Stimulated activated CD4-positive, alpha-beta T cell treated with anti-CD3 and anti-CD28 coated beads, Interleukin-1b, Interleukin-23, amount 100 ng/mL, for 4 hours (primary cell): ENCODE results near the gene WNT3A.

Experiments
- DNase-seq, 2 donors: peaks; one replicate each; pipeline ENCODE4 v3.0.0-alpha.2; 2020; ENCODE audit warnings: low read depth in 2 of 2

Gene WNT3A

DNA sequence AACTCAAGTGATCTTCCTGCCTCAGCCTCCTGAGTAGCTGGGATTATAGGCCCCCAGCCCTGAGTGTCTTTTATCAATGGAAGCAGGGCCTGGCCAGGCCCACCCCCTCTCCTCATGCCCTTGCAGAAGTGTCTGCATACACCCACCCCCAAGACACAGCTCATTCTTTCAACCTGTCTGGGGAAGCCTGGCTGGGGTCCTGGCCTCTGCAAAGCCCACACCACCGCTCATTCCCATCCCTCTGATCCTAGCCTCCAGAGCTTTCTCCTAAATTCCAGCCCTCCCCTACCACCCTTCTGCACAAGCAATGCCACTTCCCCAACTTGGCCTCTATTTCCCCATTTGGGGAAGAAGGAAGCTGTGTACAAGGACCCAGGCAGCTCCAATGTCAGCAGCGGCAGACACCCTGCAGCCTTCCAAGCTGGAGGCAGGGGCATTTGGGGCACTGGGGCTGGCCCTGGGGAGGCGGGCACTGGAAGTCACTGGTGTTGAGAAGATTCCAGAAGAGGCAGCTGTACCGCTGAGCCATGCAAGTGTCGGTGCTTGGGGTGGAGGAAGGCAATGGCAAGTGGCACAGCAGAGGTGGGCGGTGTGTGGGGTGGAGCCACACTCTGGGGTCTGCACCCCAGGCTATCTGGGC, 42.0 kb downstream of the WNT3A start:
- no peak for DNase-seq

DNA sequence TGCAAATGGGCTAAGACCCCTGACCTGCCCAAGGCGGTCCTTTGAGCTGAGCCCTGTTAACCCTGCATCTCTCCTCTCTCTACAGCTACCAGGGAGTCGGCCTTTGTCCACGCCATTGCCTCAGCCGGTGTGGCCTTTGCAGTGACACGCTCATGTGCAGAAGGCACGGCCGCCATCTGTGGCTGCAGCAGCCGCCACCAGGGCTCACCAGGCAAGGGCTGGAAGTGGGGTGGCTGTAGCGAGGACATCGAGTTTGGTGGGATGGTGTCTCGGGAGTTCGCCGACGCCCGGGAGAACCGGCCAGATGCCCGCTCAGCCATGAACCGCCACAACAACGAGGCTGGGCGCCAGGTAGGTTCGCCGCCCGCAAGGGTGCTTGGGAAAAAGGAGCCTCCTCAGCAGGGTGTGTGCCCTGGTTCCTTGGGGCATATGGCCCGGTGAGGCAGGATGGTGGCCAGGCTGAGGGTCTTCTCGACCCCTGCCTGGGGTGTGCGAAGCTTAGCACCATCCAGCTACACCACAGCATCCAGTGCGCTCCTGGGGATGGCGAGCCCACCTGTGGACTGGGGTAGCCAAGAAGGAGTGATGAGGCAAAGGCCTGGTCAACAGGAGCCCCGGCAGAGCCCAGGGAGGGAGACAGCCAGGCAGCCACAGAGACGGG, 43.9 kb downstream of the WNT3A start:
- no peak for DNase-seq

DNA sequence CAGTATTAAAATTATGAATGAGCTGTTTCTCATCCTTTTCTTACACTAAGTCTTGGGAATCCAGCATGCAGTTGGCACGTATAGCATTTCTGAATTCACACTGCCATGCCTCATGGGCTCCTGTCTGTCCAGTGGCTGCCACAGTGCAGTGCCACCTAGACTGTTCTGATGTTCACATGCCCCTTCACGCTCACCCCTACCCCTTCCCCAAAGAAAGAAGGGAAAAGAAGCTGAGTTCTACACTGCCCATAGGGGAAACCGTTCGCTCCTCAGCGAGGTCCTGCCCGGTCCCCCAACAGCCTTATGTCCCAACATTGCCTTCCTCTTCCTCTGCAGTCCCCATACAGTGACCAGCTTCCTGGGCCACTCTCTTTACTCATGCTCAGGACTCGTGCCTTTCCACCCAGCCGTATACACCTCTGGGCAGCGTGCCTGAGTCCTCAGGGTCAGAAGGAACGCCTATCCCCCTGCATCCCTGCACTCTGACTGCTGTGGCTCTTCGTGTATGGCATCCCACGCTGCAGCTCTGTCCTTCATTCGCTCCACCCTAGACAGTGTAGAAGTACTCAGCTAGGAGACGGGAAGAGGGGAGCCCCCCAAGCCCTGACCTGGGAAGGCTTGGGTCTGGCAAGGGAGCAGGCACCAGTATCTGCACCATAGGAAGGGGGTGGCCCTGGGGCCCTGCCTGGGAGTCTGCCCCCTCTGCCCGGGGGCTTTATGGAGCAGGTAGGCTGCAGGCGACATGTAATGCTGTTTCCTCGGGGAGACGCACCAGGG, 51.6 kb downstream of the WNT3A start:
- DNase-seq: no peak

DNA sequence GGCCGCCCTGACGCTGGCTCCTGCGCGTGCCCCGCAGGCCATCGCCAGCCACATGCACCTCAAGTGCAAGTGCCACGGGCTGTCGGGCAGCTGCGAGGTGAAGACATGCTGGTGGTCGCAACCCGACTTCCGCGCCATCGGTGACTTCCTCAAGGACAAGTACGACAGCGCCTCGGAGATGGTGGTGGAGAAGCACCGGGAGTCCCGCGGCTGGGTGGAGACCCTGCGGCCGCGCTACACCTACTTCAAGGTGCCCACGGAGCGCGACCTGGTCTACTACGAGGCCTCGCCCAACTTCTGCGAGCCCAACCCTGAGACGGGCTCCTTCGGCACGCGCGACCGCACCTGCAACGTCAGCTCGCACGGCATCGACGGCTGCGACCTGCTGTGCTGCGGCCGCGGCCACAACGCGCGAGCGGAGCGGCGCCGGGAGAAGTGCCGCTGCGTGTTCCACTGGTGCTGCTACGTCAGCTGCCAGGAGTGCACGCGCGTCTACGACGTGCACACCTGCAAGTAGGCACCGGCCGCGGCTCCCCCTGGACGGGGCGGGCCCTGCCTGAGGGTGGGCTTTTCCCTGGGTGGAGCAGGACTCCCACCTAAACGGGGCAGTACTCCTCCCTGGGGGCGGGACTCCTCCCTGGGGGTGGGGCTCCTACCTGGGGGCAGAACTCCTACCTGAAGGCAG, 52.3 kb downstream of the WNT3A start:
- peak in 1 of 2 donors; percentile 29 for DNase-seq

DNA sequence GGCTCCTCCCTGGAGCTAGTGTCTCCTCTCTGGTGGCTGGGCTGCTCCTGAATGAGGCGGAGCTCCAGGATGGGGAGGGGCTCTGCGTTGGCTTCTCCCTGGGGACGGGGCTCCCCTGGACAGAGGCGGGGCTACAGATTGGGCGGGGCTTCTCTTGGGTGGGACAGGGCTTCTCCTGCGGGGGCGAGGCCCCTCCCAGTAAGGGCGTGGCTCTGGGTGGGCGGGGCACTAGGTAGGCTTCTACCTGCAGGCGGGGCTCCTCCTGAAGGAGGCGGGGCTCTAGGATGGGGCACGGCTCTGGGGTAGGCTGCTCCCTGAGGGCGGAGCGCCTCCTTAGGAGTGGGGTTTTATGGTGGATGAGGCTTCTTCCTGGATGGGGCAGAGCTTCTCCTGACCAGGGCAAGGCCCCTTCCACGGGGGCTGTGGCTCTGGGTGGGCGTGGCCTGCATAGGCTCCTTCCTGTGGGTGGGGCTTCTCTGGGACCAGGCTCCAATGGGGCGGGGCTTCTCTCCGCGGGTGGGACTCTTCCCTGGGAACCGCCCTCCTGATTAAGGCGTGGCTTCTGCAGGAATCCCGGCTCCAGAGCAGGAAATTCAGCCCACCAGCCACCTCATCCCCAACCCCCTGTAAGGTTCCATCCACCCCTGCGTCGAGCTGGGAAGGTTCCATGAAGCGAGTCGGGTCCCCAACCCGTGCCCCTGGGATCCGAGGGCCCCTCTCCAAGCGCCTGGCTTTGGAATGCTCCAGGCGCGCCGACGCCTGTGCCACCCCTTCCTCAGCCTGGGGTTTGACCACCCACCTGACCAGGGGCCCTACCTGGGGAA, 53.0 kb downstream of the WNT3A start:
- peak; percentile 44 to 55 for DNase-seq

DNA sequence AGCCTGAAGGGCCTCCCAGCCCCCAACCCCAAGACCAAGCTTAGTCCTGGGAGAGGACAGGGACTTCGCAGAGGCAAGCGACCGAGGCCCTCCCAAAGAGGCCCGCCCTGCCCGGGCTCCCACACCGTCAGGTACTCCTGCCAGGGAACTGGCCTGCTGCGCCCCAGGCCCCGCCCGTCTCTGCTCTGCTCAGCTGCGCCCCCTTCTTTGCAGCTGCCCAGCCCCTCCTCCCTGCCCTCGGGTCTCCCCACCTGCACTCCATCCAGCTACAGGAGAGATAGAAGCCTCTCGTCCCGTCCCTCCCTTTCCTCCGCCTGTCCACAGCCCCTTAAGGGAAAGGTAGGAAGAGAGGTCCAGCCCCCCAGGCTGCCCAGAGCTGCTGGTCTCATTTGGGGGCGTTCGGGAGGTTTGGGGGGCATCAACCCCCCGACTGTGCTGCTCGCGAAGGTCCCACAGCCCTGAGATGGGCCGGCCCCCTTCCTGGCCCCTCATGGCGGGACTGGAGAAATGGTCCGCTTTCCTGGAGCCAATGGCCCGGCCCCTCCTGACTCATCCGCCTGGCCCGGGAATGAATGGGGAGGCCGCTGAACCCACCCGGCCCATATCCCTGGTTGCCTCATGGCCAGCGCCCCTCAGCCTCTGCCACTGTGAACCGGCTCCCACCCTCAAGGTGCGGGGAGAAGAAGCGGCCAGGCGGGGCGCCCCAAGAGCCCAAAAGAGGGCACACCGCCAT, 53.8 kb downstream of the WNT3A start:
- DNase-seq: no peak

DNA sequence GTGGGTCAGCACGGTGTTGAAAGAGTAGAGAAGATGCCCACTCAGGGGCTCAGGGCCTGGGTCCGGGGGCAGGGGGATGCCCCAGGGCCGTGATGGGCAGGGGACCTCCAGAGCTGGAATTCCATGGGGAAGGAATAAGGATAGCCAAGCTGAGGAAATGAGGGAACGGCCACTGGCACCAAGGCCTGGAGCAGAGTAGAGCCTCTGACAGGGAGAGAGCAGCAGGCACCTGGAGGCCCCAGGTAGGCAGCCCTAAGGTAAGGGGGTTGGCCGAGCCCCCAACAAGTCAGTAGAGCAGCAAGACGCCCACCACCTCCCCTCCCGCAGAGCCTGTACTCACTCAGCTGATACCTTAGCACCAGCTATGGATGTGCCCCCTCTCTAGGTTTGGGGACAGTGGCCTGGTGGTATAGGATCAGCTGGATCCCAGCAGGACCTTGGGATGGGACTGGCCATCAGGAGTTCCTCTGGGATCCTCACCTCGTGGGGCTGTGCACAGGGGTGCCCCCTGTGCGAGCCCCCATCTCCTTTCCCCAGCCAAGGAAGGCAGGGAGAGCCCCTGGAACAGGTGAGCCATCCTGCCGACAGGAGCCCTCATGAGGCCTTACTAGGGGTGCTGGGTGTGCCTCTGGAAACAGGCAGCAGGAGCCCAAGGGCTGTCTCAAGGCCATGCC, 54.8 kb downstream of the WNT3A start:
- no peak for DNase-seq

DNA sequence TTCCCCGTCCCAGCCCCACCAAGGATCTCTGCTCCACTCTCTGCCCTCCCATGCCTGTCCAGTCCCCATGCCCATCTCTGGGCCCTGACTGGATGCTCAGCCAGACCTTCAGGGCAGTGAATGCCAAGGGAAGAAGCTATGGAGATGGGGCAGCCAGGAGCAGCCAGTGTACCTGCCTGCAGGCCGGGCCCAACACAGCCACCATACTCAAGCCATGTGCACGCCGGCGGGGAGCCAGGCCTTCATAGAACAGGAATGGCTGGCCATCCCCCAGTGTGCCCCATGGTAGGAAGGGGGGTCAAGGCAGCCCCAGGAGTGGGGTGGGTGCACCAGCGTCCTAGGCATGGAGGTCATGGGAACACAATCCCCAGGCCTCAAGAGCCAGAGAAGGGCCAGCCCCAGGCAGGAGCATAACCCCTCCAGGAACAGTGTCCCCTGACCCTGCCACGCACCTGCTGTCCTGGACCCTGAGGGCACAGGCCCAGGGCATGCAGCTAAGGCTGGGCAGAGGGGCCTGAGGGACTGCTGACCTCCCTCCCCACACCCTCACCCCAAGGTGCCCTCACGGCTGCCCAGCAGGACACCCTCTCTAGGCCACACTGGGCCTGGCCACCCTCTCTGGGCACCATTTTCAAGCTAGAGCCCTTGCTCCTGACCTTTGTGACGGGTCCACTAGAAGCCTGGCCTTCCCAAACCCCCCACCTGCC, 55.4 kb downstream of the WNT3A start:
- no peak for DNase-seq

DNA sequence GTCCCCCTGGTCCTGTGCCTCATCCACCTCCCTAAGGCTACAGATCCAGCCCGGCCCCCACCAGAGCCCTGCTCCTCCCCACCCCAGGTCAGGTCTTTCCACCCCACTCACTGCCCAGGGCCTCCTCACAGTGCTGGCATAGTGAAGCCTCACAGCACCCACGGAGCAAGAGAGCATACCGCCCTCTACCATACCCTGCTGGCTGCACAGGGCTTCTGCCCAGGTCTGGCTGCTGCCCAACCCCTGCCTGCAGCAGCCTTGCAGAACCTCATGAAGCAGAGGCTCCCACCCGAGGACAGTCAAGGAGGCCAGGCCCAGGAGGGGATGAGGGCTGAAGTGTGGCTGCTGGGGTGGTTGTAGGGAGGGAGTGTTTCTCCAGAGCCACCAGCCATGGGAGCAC, 56.0 kb downstream of the WNT3A start:
- no peak for DNase-seq

DNA sequence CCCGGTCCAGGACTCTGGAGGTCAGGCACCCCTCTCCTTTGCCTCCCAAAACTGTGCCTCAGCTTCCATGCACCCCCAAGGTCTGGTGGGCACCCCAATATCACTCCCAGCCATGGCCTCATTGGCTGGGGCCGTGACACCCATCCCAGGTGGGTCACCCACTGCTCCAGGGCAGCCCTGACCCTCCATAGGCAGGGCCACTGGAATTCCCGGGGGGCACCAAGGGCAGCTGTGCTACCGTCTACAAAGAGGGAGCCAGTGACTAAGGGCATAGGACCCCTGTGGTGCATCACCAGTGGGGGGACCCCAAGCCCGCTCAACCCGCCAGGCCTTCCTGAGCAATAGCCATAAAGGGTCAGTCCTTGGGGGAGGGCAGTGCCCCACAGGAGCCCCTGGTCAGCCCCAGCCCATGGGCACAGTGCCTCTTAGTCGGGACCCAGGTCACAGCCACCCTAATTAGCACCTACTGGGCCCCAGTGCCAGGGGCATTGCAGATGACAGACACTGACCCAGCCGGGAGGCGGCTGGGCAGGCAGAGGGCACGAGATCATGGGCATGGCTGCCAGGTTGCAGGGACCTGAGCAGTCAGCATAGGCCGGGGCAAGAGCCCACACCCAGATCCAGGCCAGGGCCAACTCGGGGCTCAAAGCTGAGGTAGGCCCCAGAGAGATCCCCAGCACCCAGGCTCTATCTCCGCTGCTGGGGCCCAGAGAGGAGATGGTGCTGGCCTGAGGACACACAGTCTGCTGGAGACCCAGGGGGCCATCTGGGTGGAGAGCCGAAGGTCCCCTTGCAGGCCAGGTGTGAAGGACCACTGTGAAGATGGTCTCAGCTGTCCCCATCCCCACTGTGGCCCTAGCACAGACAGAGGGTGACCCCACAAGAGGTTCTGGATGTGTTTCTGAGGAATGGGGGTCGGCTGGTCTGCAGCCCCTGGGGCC, 56.7 kb downstream of the WNT3A start:
- no peak for DNase-seq

DNA sequence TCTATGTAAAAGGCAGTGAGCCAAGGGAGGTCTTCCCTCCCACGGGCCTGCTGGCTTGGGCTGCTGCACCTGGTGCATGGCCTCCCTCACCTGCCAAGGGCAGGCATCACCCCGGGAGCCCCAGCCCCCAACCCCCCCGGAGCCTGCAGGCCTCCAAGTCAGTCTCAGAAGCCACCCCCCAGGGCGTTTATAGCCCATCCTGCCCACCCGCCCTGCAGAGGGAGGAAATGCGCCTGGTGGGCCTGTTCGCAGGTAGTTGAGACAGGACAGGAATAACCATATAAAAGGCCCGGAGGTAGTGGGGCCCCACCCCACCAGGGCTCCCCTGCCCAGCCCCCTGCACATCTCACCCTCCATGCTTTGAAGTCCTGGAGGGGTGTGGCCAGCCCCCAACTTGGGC, 57.5 kb downstream of the WNT3A start:
- DNase-seq: no peak

DNA sequence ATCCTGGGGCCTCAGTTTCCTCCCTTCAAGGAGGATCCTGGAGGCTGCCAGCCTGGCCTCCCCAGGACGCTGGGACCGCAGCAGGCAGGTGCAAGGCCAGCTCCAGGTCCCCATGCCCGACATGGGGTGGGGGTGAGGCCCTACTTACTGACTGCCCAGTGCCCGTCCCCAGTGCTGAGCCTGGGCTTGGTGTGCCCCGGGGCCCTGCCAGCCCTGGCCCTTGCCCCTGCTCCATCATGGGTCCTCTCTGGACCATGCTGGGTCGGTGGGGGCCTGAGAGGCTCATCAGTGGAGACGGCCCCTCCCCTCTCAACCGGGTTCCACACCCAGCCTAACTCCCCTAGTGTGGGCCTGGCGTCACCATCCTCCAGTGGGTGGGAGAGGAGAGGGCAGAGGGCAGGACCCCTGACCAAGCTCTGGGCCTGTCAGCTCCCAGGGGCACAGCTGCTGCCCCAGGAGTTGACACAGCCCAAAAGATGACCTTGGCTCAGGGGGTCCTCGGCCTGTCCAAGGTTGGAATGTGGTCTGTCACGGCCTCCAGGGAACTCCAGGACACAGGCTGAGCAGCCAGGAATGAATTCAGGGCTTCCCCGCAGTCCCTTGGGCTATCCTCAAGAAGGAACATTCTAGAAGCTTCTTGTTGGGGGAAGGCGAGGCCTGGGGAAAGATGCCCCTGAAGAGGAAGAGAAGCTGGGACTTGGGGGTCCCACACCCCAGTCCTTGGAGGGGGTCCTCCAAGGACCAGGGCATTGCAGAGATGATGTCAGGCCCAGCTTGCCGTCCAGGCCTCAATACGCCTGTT, 58.1 kb downstream of the WNT3A start:
- DNase-seq: no peak

DNA sequence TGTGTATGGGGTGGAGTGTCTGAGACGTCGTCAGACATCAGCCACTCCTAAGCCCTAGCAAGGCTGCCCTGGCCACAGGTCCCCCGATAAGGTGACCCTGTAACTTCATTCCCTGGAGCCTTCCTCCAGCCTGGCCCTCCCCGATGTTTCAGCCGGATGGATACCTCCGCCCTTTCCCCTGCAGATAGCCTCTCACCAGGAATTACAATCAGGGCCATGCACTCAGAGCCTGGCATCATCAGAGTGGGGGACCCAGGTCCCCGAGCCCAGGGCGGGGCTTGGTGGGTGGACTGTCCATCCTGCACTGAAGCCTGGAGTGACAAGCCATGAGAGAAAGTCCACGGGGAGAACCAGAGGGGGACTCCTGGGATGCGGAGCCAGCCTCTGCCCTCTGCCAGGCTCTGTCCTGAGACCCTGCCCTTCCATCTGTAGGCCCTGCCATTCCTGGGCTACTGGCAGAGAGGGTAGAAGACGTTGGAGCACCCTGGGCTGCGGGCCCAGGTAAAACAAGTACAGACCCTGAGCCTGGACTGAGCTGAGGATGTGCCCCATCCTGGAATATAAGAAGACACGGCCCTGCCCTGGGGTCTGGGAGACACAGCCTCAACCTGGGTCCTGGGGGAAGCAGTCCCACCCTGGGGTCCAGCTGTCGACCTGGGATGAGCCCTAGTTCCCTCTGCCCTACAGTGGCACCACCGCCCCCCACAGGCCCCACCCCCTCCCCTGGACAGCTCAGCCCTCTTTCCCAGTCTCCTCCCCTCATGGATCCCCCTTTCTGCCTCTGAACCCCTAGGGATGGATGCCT, 58.9 kb downstream of the WNT3A start:
- DNase-seq: no peak

DNA sequence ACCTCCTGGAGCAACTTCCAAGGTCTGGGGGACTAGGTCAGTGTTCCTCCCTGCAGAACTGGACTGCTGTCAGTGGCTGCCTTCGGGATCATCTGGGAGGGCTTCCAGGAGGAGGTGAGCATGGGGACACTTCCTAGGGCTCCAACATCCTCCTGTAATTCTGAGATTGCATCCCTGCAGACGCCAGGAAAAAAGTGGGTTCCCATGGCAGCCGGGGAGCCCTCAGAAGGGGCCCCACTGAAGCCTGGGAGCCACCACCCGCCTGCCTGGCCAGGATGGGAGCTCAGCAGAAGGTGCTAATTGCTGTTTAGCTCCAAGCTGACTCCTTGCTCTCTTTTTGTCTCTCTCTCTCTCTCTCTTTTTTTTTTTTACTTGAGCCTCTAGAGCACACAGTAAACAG, 59.6 kb downstream of the WNT3A start:
- DNase-seq: no peak

DNA sequence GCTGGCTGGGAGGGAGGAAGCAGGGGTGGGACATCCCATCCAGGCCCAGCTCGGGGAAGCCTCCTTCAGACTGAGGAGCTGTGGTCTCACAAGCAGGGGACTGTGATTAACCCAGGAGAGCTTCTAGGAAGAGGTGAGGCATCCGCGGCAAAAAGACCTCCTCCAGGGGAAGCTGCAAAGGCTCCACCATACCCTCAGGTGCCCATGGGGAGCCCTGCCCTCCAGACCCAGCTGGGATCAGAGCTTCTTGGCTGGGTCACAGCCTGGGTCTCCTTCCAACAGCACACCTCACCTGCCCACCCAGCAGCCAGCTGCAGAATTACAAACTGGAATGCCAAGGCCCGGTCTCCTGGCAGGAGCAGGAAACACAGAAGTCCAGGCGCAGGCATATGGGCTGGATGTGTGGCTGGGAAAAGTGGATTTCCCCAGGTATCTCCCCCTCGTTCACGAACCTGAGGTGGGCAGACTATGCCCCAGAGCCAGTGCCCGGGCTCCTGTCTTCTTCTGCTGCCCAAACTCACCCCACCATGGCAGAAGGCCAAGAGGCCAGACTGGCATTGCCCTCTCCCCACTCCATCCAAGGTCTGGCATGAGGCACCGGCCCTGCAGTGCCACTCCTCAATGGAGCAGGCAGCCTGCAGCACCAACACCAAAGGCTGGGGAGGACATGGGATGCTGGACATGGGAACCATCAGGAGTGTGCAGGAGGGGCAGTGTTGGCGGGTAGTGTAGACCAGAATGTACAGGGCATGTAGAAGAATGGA, 60.3 kb downstream of the WNT3A start:
- no peak for DNase-seq

DNA sequence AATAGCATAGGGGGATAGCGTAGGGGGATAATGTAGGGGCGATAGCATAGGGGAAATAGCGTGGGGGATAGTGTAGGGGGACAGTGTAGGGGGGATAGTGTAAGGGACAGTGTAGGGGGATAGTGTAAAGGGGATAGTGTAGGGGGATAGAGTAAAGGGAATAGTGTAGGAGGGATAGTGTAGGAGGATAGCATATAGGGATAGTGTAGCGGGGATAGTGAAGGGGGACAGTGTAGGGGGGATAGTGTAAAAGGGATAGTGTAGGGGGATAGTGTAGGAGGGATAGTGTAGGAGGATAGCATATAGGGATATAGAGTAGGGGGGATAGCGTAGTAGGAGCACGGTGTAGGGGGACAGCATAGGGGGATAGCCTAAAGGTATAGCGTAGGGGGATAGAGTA, 61.6 kb downstream of the WNT3A start:
- DNase-seq: no peak
